Measurements from ENCODE around the gene SAA4. TPM values are rescaled to one million over a fixed set of nuclear protein-coding genes. Genes with fewer than 3 reads are reported as not detected.
A peak's percentile ranks its signal among the peaks of the same experiment; 100 is the strongest.

SAA4 gene
- total and polyA plus RNA-seq, 2 of the 8 experiments (the other 6 are each of a cell fraction or from before 2014, with no cell fraction given): not detected

DNA sequence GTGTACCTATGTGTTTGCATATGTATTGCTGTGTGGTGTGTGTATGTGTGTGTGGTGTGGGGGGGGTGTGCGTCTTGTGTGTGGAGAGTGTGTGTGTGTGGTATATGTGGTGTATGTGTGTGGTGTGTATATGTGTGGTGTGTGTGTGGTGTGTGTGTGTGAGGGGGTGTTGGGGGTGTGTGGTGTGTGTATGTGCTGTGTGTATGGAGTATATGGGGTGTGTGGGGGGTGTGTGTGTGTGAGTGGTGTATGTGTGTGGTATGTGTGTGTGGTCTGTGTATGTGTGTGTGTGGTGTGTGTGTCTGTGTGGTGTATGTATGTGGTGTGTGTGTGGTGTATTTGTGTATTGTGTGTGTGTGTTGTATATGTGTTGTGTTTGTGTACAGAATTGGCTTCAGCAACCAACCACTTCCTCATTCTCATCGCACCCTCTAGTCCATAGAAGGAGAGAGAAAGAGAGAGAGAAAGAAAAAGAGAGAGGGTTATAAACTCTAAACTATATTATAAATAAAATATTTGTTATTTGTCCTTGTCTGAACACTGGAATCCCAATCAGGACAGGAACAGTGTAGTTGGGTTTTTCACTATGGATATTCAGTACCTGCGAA lies 13.7 kb downstream of the SAA4 start:
- H2BK120ac ChIP-seq (replicated peaks; ENCODE audit: low read depth, low read length): no peak overlapping the region
- no peak overlapping the region for H2BK20ac ChIP-seq (ENCODE audit: low read length)
- no peak overlapping the region for H3K9ac ChIP-seq (replicated peaks in 1 of 4; ENCODE audit: extremely low read depth in 1 of 4, low read depth in 3 of 4, low read length in 3 of 4)
- no peak overlapping the region for H3K18ac ChIP-seq (ENCODE audit: extremely low read depth, low read length)
- POLR2A ChIA-PET (ENCODE audit: partially characterized antibody): no interaction called here
- H4K91ac ChIP-seq (replicated peaks; ENCODE audit: insufficient read length, low read length): no peak overlapping the region
- no peak overlapping the region for H3K23ac ChIP-seq (ENCODE audit: insufficient read length)
- H3K4me2 ChIP-seq (ENCODE audit: insufficient read depth in 1 of 2, low read depth in 2 of 2, low read length in 2 of 2): no peak overlapping the region
- H3K14ac ChIP-seq (ENCODE audit: insufficient read length): no peak overlapping the region
- H3K4ac ChIP-seq (replicated peaks; ENCODE audit: insufficient read length, low read depth, low read length): no peak overlapping the region
- H3K4me3 ChIP-seq (ENCODE audit: extremely low read depth in 1 of 4, insufficient read depth in 2 of 4, low read depth in 3 of 4, low read length in 4 of 4): no peak overlapping the region
- peak overlapping the region; percentile 99 for H3K56ac ChIP-seq (replicated peaks; ENCODE audit: insufficient read length, low read depth, low read length)
- H2BK12ac ChIP-seq (ENCODE audit: low read depth, low read length): no peak overlapping the region
- no peak overlapping the region for H2AK5ac ChIP-seq (ENCODE audit: low read depth, low read length)
- CTCF ChIA-PET (ENCODE audit: partially characterized antibody): interaction anchor here (0.8 to 2.6 kb wide), 2 partner anchors 10 to 107 kb away, joined by 3 to 14 read pairs; no protein-coding TSS in a partner anchor
- H3K36me3 ChIP-seq (ENCODE audit: control insufficient read depth in 2 of 4, insufficient read depth in 4 of 4, low read length in 3 of 4): no peaks in the 10 kb centered on the region
- H3K9me3 ChIP-seq (ENCODE audit: insufficient read depth in 2 of 2, low read depth in 1 of 2, low read length in 1 of 2): no peaks in the 10 kb centered on the region
- H3K79me2 ChIP-seq (ENCODE audit: control insufficient read depth in 1 of 2, insufficient read depth in 2 of 2, low read length in 2 of 2): no peaks in the 10 kb centered on the region
- peaks cover 4% of the 10 kb centered on the region; the same call in 1 of the 2 replicates for H3K23me2 ChIP-seq (ENCODE audit: low read depth, low read length)
- H2AFZ ChIP-seq (ENCODE audit: low read length): no peak overlapping the region
- no peaks in the 10 kb centered on the region for H3K27me3 ChIP-seq (replicated peaks in 1 of 4; ENCODE audit: control insufficient read depth in 3 of 4, extremely low read depth in 1 of 4, insufficient read depth in 3 of 4, low read length in 3 of 4)
- no peaks in the 10 kb centered on the region for H3K79me1 ChIP-seq (ENCODE audit: low read depth, low read length)
- 94% methylated on average over 3 of the region's 3 CpGs; no CpG with 5 or more reads in 1 of the 2 experiments for WGBS, 2 experiments (ENCODE audit: extremely low coverage in 1 of 2, insufficient coverage in 1 of 2, insufficient read length in 1 of 2, insufficient replicate concordance in 2 of 2, low coverage in 1 of 2, low lambda C conversion rate in 2 of 2, missing lambda C conversion rate in 1 of 2)
- no peak overlapping the region for H2BK5ac ChIP-seq (ENCODE audit: low read depth, low read length)
- peaks cover 0 to 4% of the 10 kb centered on the region in 2 experiments for H4K20me1 ChIP-seq (replicated peaks in 1 of 2; ENCODE audit: control insufficient read depth in 1 of 2, insufficient read depth in 2 of 2, low read length in 2 of 2)
- no peak overlapping the region for H3K27ac ChIP-seq (ENCODE audit: low read depth, low read length)
- FAIRE-seq (no peak), DNase-seq (ENCODE audit: low read depth in 1 of 2, low spot score in 2 of 2) (no peak)
- no peak overlapping the region for H2BK15ac ChIP-seq (ENCODE audit: low read length)
- H4K8ac ChIP-seq (ENCODE audit: extremely low read depth, insufficient read depth, low read length): no peak overlapping the region
- no peaks in the 10 kb centered on the region for H3K4me1 ChIP-seq (replicated peaks in 1 of 4; ENCODE audit: control insufficient read depth in 3 of 4, insufficient read depth in 4 of 4, low read length in 3 of 4)
- H4K5ac ChIP-seq (ENCODE audit: insufficient read length, low read depth, low read length): no peak overlapping the region
- TF ChIP-seq TAF7 (optimal IDR thresholded peaks at IDR 0.05; ENCODE audit: borderline replicate concordance, low read depth, low read length): no peak
- TF ChIP-seq, protein P1, sequence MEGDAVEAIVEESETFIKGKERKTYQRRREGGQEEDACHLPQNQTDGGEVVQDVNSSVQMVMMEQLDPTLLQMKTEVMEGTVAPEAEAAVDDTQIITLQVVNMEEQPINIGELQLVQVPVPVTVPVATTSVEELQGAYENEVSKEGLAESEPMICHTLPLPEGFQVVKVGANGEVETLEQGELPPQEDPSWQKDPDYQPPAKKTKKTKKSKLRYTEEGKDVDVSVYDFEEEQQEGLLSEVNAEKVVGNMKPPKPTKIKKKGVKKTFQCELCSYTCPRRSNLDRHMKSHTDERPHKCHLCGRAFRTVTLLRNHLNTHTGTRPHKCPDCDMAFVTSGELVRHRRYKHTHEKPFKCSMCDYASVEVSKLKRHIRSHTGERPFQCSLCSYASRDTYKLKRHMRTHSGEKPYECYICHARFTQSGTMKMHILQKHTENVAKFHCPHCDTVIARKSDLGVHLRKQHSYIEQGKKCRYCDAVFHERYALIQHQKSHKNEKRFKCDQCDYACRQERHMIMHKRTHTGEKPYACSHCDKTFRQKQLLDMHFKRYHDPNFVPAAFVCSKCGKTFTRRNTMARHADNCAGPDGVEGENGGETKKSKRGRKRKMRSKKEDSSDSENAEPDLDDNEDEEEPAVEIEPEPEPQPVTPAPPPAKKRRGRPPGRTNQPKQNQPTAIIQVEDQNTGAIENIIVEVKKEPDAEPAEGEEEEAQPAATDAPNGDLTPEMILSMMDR (IDR thresholded peaks at IDR 0.05; ENCODE audit: control extremely low read depth in 1 of 3, insufficient read depth in 1 of 3, low read depth in 1 of 3, low read length in 3 of 3): no peak
- no peak for TF ChIP-seq CEBPB (IDR thresholded peaks at IDR 0.05; ENCODE audit: low read depth, low read length)
- no peak for TF ChIP-seq RBBP5 (IDR thresholded peaks at IDR 0.05; ENCODE audit: borderline replicate concordance, low read depth, low read length)
- TF ChIP-seq RNF2 (IDR thresholded peaks at IDR 0.05; ENCODE audit: borderline replicate concordance, low read depth, low read length, missing control alignments, poor library complexity, severe bottlenecking): no peak
- no peak for TF ChIP-seq RAD21 (IDR thresholded peaks at IDR 0.05 in 1 of 2, conservative IDR thresholded peaks at IDR 0.05 in 1 of 2; ENCODE audit: low read depth in 2 of 2, low read length in 2 of 2)
- TF ChIP-seq GTF2F1 (IDR thresholded peaks at IDR 0.05; ENCODE audit: borderline replicate concordance, low read depth, low read length): no peak
- no peak for TF ChIP-seq PHF8 (conservative IDR thresholded peaks at IDR 0.05; ENCODE audit: low read depth, low read length)
- no peak for TF ChIP-seq MAFK (IDR thresholded peaks at IDR 0.05; ENCODE audit: low read depth, low read length)
